NCI-H1436 treated with DMSO at 0.1 percent for 48 hours (cell line): ENCODE results near the gene ELMOD2.
A peak's percentile ranks its signal among the peaks of the same experiment; 100 is the strongest.

Experiments
- DNase-seq: peaks from one replicate; lab custom pipeline; 2025; lab: John Stamatoyannopoulos, UW

The ELMOD2 gene

GRCh38 chr4:140581078-140581477, 57.1 kb downstream of the ELMOD2 start:
- no peak for DNase-seq

- DNase-seq = no peak
These were observed 60.5 kb downstream of the ELMOD2 start for GRCh38 chr4:140584439-140584838.

DNA sequence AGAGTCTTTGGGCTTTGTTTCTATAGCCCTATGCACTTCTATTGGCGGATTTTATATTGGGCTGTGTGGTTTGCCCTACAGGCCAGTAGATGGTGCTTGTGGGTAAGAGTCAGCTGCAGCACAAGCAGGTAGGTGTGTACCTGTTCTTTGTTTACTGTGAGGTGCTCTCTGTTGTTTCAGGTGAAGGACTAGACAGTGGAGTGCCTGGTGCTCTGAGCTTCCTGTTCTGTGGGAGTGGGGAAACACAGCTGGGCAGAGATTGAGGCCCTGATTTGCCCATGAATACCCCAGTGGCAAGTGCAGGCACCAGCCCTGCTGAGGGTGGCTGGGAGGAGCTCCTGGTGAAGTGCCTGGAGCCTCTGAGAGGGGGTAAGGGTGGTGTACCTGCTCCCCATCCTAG, 71.1 kb downstream of the ELMOD2 start:
- peak; percentile 37 for DNase-seq

DNA sequence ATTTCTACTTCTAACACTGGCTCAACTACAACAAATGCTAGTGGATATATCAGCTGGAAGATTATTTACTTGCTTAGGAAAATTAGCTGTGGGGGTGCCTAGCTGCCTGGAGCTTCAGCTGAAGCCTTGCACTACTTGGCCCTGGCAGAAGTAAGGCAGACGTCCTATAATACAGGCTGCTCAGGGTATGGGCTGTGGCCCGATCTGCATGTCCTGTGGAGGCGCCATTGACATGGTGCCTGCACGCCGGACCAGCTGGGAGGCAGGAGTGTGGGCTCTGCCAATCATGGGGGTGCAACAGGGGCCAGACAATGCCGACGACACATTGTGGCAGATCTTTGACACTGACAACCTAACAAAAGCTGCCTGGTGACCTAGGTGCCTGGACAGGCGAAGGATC, 76.4 kb downstream of the ELMOD2 start:
- no peak for DNase-seq

GRCh38 chr4:140602714-140603113, 78.7 kb downstream of the ELMOD2 start:
- no peak for DNase-seq

DNA sequence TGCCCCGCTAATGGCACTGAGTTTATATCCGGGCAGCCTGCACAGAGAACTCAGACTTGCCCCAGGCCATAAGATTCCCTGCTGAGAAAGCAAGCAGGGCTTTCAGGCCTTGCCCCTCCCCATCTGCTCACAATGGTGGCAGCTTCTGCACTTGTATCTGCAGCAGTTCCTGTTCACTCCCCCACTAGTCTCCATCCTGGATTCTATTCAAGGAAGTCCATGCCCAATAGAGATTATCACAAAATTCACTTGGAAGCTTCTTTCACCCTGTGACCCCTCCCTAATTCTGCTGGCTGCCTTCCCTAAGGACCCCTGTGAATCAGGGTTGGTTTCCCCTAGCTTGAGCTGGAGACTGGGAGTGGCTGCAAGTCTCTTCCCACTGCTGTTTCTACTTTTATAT, 79.3 kb downstream of the ELMOD2 start:
- DNase-seq = no peak
